GM23338 (cell line): ENCODE data around the gene NRN1L. TPM values are rescaled to one million over a fixed set of nuclear protein-coding genes. Genes with fewer than 3 reads are reported as not detected.
A peak's percentile ranks its signal among the peaks of the same experiment; 100 is the strongest.

Experiments
- ATAC-seq: fragments of 200-7000 bp; cut with Tn5 transposase; 3 replicates; pipeline ENCODE4 v1.9.1; 2020
- DNase-seq: peaks from one replicate; pipeline ENCODE4 v3.0.0-alpha.2; 2015; ENCODE audit warnings: low spot score
- H2AFZ ChIP-seq: fragments of 200-600 bp; sonication (generic); 2 replicates; pipeline ENCODE4 v1.8.0; 2016; ENCODE audit warnings: antibody characterized with exemption, mild to moderate bottlenecking, moderate library complexity
- H3F3A ChIP-seq: fragments of 200-600 bp; sonication (generic); replicated peaks from 2 replicates; pipeline ENCODE4 v1.8.0; 2017; ENCODE audit warnings: antibody characterized with exemption, mixed run types, low read depth
- H3K27ac ChIP-seq: fragments of 200-600 bp; sonication (generic); 2 replicates; pipeline ENCODE4 v1.6.1; 2016; ENCODE audit warnings: low read depth
- H3K27me3 ChIP-seq: fragments of 200-600 bp; sonication (generic); 2 replicates; pipeline ENCODE4 v1.8.0; 2016; ENCODE audit warnings: mild to moderate bottlenecking, mixed run types, moderate library complexity; ENCODE audit not compliant: insufficient read depth
- H3K36me3 ChIP-seq: fragments of 200-600 bp; sonication (generic); 2 replicates; pipeline ENCODE4 v1.8.0; 2016; ENCODE audit warnings: mild to moderate bottlenecking; ENCODE audit not compliant: insufficient read depth
- H3K4me1 ChIP-seq: fragments of 200-600 bp; sonication (generic); 2 replicates; pipeline ENCODE4 v1.8.0; 2016; ENCODE audit warnings: mild to moderate bottlenecking, moderate library complexity; ENCODE audit not compliant: insufficient read depth
- H3K4me2 ChIP-seq: fragments of 200-600 bp; sonication (generic); 2 replicates; pipeline ENCODE4 v1.7.1; 2017; ENCODE audit warnings: mixed run types
- H3K4me3 ChIP-seq: fragments of 200-600 bp; sonication (generic); 2 replicates; pipeline ENCODE4 v1.6.1; 2016; ENCODE audit warnings: mixed run types
- H3K79me2 ChIP-seq: fragments of 200-600 bp; sonication (generic); replicated peaks from 2 replicates; pipeline ENCODE4 v1.8.0; 2017; ENCODE audit warnings: mild to moderate bottlenecking; ENCODE audit not compliant: insufficient read depth
- H3K9me2 ChIP-seq: fragments of 200-600 bp; sonication (generic); 2 replicates; pipeline ENCODE4 v1.8.0; 2017; ENCODE audit not compliant: insufficient read depth
- H4K20me1 ChIP-seq: fragments of 200-600 bp; sonication (generic); replicated peaks from 2 replicates; pipeline ENCODE4 v1.8.0; 2017; ENCODE audit warnings: mild to moderate bottlenecking; ENCODE audit not compliant: insufficient read depth
- H3K27ac Mint-ChIP-seq: 2 replicates; pipeline ENCODE4 v1.8.0; 2020; ENCODE audit warnings: inconsistent platforms, mild to moderate bottlenecking, moderate library complexity, mixed read lengths
- H3K27me3 Mint-ChIP-seq: 3 replicates; pipeline ENCODE4 v1.8.0; 2022; ENCODE audit warnings: low read depth, mild to moderate bottlenecking, moderate library complexity, mixed read lengths, inconsistent platforms; ENCODE audit not compliant: insufficient read depth, poor library complexity
- H3K36me3 Mint-ChIP-seq: 3 replicates; pipeline ENCODE4 v1.8.0; 2021; ENCODE audit warnings: low read depth, mild to moderate bottlenecking, inconsistent platforms, moderate library complexity, mixed read lengths
- H3K4me1 Mint-ChIP-seq: 3 replicates; pipeline ENCODE4 v1.8.0; 2020; ENCODE audit warnings: mild to moderate bottlenecking, inconsistent platforms, mixed read lengths
- H3K4me3 Mint-ChIP-seq: 3 replicates; pipeline ENCODE4 v1.8.0; 2021; ENCODE audit warnings: moderate library complexity, mild to moderate bottlenecking, inconsistent platforms, mixed read lengths
- H3K9me3 Mint-ChIP-seq: 3 replicates; pipeline ENCODE4 v1.8.0; 2020; ENCODE audit warnings: moderate library complexity, mild to moderate bottlenecking, inconsistent platforms, mixed read lengths
- CREB1 ChIP-seq: fragments of 250-450 bp; sonication (Bioruptor Pico); IDR thresholded peaks from 2 replicates; pipeline ENCODE4 v1.5.0; 2020; ENCODE audit warnings: low read depth, mild to moderate bottlenecking, moderate library complexity
- ETS1 ChIP-seq: IDR thresholded peaks from 2 replicates; pipeline ENCODE4 v1.6.1; 2016; ENCODE audit warnings: antibody characterized with exemption
- EZH2 ChIP-seq: fragments of 200-600 bp; sonication (generic); IDR thresholded peaks from one replicate; pipeline ENCODE4 v1.8.0; 2017; ENCODE audit warnings: antibody characterized with exemption, mild to moderate bottlenecking, low read depth; ENCODE audit not compliant: unreplicated experiment
- EZH2phosphoT487 ChIP-seq: fragments of 200-600 bp; sonication (generic); IDR thresholded peaks from one replicate; pipeline ENCODE4 v1.8.1; 2018; ENCODE audit warnings: antibody characterized with exemption; ENCODE audit not compliant: unreplicated experiment
- JUNB ChIP-seq: IDR thresholded peaks from one replicate; pipeline ENCODE4 v1.6.1; 2016; ENCODE audit warnings: antibody characterized with exemption; ENCODE audit not compliant: unreplicated experiment
- NANOG ChIP-seq: IDR thresholded peaks from 2 replicates; pipeline ENCODE4 v1.6.1; 2016; ENCODE audit warnings: antibody characterized with exemption, borderline replicate concordance
- POLR2AphosphoS5 ChIP-seq: IDR thresholded peaks from 2 replicates; pipeline ENCODE4 v1.6.1; 2016; ENCODE audit warnings: antibody characterized with exemption, low read depth
- REST ChIP-seq: IDR thresholded peaks from one replicate; pipeline ENCODE4 v1.6.1; 2018; ENCODE audit warnings: antibody characterized with exemption; ENCODE audit not compliant: unreplicated experiment
- STAT1 ChIP-seq: IDR thresholded peaks from one replicate; pipeline ENCODE4 v1.6.1; 2016; ENCODE audit warnings: antibody characterized with exemption; ENCODE audit not compliant: unreplicated experiment
- ZNF114 ChIP-seq: fragments of 250-450 bp; sonication (Bioruptor Pico); IDR thresholded peaks from 2 replicates; pipeline ENCODE4 v1.5.0; 2020; ENCODE audit warnings: mild to moderate bottlenecking, moderate library complexity
- ZNF331 ChIP-seq: fragments of 250-450 bp; sonication (Bioruptor Pico); IDR thresholded peaks from 2 replicates; pipeline ENCODE4 v1.5.0; 2020; ENCODE audit warnings: low read depth, mild to moderate bottlenecking, moderate library complexity
- ZNF462 ChIP-seq: fragments of 250-450 bp; sonication (Bioruptor Pico); IDR thresholded peaks from 2 replicates; pipeline ENCODE4 v1.5.0; 2020; ENCODE audit warnings: mild to moderate bottlenecking, moderate library complexity
- polyA plus RNA-seq: library from polyadenylated mRNA; unstranded; fragments of >200 nt; fragmentation: Nextera tagmentation; extraction: Ambion mirVana; gene quantifications from 2 replicates; pipeline ENCODE4 v1.2.1, GENCODE V29; 2016
- total RNA-seq: library from RNA; depleted of rRNA; stranded (reverse); fragments of >200 nt; shearing (Covaris generic); gene quantifications from 2 replicates; pipeline ENCODE4 v1.2.3, GENCODE V29; 2014
- TF ChIP-seq, protein P1 (sequence below), 2 experiments: fragments of 200-600 bp in 1 of 2; sonication (generic) in 1 of 2; conservative IDR thresholded peaks; 2 replicates each; pipeline versions ENCODE4 v1.5.1 to v1.6.1; 2016 to 2017; ENCODE audit warnings: antibody characterized with exemption in 2 of 2, low read depth in 2 of 2, mild to moderate bottlenecking in 2 of 2, moderate library complexity in 1 of 2

NRN1L gene
- total and polyA plus RNA-seq, 2 experiments from 2014 or later, result 14.0 to 26.1 TPM

GRCh38 chr16:67892375-67892774 lies 7.7 kb downstream of the NRN1L start:
- Mint-ChIP-seq H3K9me3 (no peaks in the 10 kb centered on the region), H3K27me3 (peaks cover 4% of the 10 kb centered on the region), H3K4me1 (peaks cover 9% of the 10 kb centered on the region), H3K4me3 (peak overlapping the region; percentile 97), H3K36me3 (no peaks in the 10 kb centered on the region; the same call in 2 of the 3 replicates), H3K27ac (peak overlapping the region; percentile 95)
- no peaks in the 10 kb centered on the region for H3K9me2 ChIP-seq
- DNase-seq, result no peak
- no peaks in the 10 kb centered on the region for H3K27me3 ChIP-seq
- H3K79me2 ChIP-seq, result peaks cover 41% of the 10 kb centered on the region
- TF ChIP-seq POLR2AphosphoS5 (no peak), ZNF331 (CRISPR knock-in tag) (no peak), JUNB (no peak), REST (no peak), EZH2phosphoT487 (no peak), STAT1 (no peak), NANOG (no peak), EZH2 (no peak), CREB1 (CRISPR knock-in tag) (no peak), ZNF114 (CRISPR knock-in tag) (no peak), ETS1 (no peak), ZNF462 (no peak)
- TF ChIP-seq, protein P1, sequence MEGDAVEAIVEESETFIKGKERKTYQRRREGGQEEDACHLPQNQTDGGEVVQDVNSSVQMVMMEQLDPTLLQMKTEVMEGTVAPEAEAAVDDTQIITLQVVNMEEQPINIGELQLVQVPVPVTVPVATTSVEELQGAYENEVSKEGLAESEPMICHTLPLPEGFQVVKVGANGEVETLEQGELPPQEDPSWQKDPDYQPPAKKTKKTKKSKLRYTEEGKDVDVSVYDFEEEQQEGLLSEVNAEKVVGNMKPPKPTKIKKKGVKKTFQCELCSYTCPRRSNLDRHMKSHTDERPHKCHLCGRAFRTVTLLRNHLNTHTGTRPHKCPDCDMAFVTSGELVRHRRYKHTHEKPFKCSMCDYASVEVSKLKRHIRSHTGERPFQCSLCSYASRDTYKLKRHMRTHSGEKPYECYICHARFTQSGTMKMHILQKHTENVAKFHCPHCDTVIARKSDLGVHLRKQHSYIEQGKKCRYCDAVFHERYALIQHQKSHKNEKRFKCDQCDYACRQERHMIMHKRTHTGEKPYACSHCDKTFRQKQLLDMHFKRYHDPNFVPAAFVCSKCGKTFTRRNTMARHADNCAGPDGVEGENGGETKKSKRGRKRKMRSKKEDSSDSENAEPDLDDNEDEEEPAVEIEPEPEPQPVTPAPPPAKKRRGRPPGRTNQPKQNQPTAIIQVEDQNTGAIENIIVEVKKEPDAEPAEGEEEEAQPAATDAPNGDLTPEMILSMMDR (conservative IDR thresholded peaks at IDR 0.05; ENCODE audit: low read depth in 2 of 2), result no peak
- no peak overlapping the region for H2AFZ ChIP-seq
- no peaks in the 10 kb centered on the region for H3K36me3 ChIP-seq
- H3K27ac ChIP-seq, result peak overlapping the region; percentile 72
- peak overlapping the region; percentile 71 for H3K4me2 ChIP-seq
- H3K4me3 ChIP-seq, result peak overlapping the region; percentile 48
- peaks cover 8% of the 10 kb centered on the region; the same call in 1 of the 2 replicates for H3F3A ChIP-seq
- no peak for ATAC-seq
- peaks cover 8% of the 10 kb centered on the region for H4K20me1 ChIP-seq
- peaks cover 14% of the 10 kb centered on the region for H3K4me1 ChIP-seq
